B cell (primary cell): ENCODE measurements around the gene RFWD3. TPM values are rescaled to one million over a fixed set of nuclear protein-coding genes. Genes with fewer than 3 reads are reported as not detected.

Experiments used
- ATAC-seq: fragments of 200-7000 bp; cut with Tn5 transposase; one replicate; pipeline ENCODE4 v1.10.0; 2021; ENCODE audit warnings: low read depth, mild to moderate bottlenecking, moderate number of reproducible peaks, moderate library complexity
- CTCF ChIA-PET: fragments of 350-600 bp; sonication (Branson Sonifier 250); formaldehyde crosslinking; loops from one replicate; lab custom pipeline; 2021; ENCODE audit warnings: antibody characterized with exemption, inconsistent platforms; lab: Charles Lee
- POLR2A ChIA-PET: fragments of 350-600 bp; sonication (Branson Sonifier 250); formaldehyde crosslinking; loops from one replicate; lab custom pipeline; 2021; ENCODE audit warnings: antibody characterized with exemption; lab: Charles Lee
- DNase-seq: peaks from one replicate; pipeline ENCODE4 v3.0.0; 2013
- H2AFZ ChIP-seq: 2 replicates; pipeline ENCODE4 v1.6.1; 2012; ENCODE audit warnings: mild to moderate bottlenecking, low read depth, low read length; ENCODE audit not compliant: insufficient read depth, poor library complexity, severe bottlenecking
- H3K27ac ChIP-seq, 2 donors: 1 replicate in 1 of 2; 2 replicates in 1 of 2; pipeline ENCODE4 v1.5.1; 2012 to 2013; ENCODE audit warnings: low read length in 2 of 2, mild to moderate bottlenecking in 2 of 2, moderate library complexity in 1 of 2
- H3K27me3 ChIP-seq, 4 experiments: fragments of 200-600 bp in 1 of 4; sonication (generic) in 1 of 4; replicated peaks in 1 of 4; 1 replicate in 2 of 4; 2 replicates in 2 of 4; pipeline versions ENCODE4 v1.6.1 to v1.7.0; 2013 to 2016; ENCODE audit warnings: low read length in 3 of 4, mild to moderate bottlenecking in 2 of 4, mixed read lengths in 1 of 4, moderate library complexity in 1 of 4; ENCODE audit not compliant: insufficient read depth in 4 of 4, control insufficient read depth in 3 of 4; ENCODE audit errors: control extremely low read depth in 1 of 4
- H3K36me3 ChIP-seq, 2 experiments: replicated peaks in 1 of 2; 1 replicate in 1 of 2; 2 replicates in 1 of 2; pipeline versions ENCODE4 v1.6.1 to v1.7.1; 2013; ENCODE audit warnings: low read length in 1 of 2; ENCODE audit not compliant: insufficient read depth in 2 of 2, control insufficient read depth in 1 of 2; ENCODE audit errors: control extremely low read depth in 1 of 2, extremely low read depth in 1 of 2
- H3K4me1 ChIP-seq, 2 donors: fragments of 200-600 bp in 1 of 2; sonication (generic) in 1 of 2; 1 replicate in 1 of 2; 2 replicates in 1 of 2; pipeline versions ENCODE4 v1.5.1 to v1.6.1; 2013 to 2017; ENCODE audit warnings: low read length in 2 of 2; ENCODE audit not compliant: control insufficient read depth in 2 of 2, insufficient read depth in 2 of 2
- H3K4me2 ChIP-seq: replicated peaks from 2 replicates; pipeline ENCODE3; 2012; ENCODE audit warnings: mild to moderate bottlenecking, low read depth, low read length; ENCODE audit not compliant: poor library complexity, severe bottlenecking
- H3K4me3 ChIP-seq, 5 experiments: fragments of 200-600 bp in 1 of 5; sonication (generic) in 1 of 5; 1 replicate in 3 of 5; 2 replicates in 2 of 5; pipeline versions ENCODE4 v1.5.1 to v1.7.0; 2011 to 2016; ENCODE audit warnings: low read length in 4 of 5, mild to moderate bottlenecking in 4 of 5, low read depth in 2 of 5, control low read depth in 1 of 5, moderate library complexity in 1 of 5; ENCODE audit not compliant: insufficient read depth in 1 of 5; ENCODE audit errors: control extremely low read depth in 1 of 5, extremely low read depth in 1 of 5
- H3K79me2 ChIP-seq: fragments of 200-600 bp; sonication (generic); one replicate; pipeline ENCODE4 v1.6.0; 2016; ENCODE audit warnings: low read length; ENCODE audit not compliant: control insufficient read depth, insufficient read depth
- H3K9ac ChIP-seq: fragments of 200-600 bp; sonication (generic); 2 replicates; pipeline ENCODE4 v1.6.1; 2017; ENCODE audit warnings: mild to moderate bottlenecking, low read length, moderate library complexity
- H3K9me3 ChIP-seq, 3 donors: one replicate each; pipeline versions ENCODE4 v1.6.1 to v1.7.1; 2013; ENCODE audit warnings: low read length in 2 of 3; ENCODE audit not compliant: control insufficient read depth in 2 of 3, insufficient read depth in 1 of 3; ENCODE audit errors: control extremely low read depth in 1 of 3
- H4K20me1 ChIP-seq: 2 replicates; pipeline ENCODE4 v1.6.0; 2012; ENCODE audit warnings: mild to moderate bottlenecking, low read length; ENCODE audit not compliant: insufficient read depth, control insufficient read depth, poor library complexity, severe bottlenecking
- H3K27ac Mint-ChIP-seq: one replicate; pipeline ENCODE4 v1.8.0; 2021; ENCODE audit warnings: mixed read lengths
- H3K27me3 Mint-ChIP-seq: one replicate; pipeline ENCODE4 v1.8.0; 2021; ENCODE audit warnings: mixed read lengths
- H3K4me1 Mint-ChIP-seq: one replicate; pipeline ENCODE4 v1.8.0; 2021; ENCODE audit warnings: mixed read lengths
- H3K4me3 Mint-ChIP-seq: one replicate; pipeline ENCODE4 v1.8.0; 2021; ENCODE audit warnings: mixed read lengths
- H3K9me3 Mint-ChIP-seq: one replicate; pipeline ENCODE4 v1.8.0; 2022; ENCODE audit warnings: mixed read lengths; ENCODE audit not compliant: insufficient read depth
- EZH2 ChIP-seq: IDR thresholded peaks from 2 replicates; pipeline ENCODE4 v1.6.1; 2012; ENCODE audit warnings: borderline replicate concordance, low read depth, mild to moderate bottlenecking, moderate library complexity, low read length; ENCODE audit not compliant: insufficient read depth, poor library complexity, severe bottlenecking
- WGBS: methylation state at CpG from one replicate; pipeline ENCODE4 v1.1.5; 2013; ENCODE audit warnings: missing lambda C conversion rate; ENCODE audit not compliant: insufficient coverage; 5-methylcytosine and 5-hydroxymethylcytosine counted together
- intact Hi-C: fragments of 100-400 bp; cut with micrococcal nuclease; formaldehyde crosslinking; loops from one replicate; pipeline ENCODE4 v1.10.0; 2022
- polyA minus RNA-seq: library from RNA; depleted of rRNA, polyadenylated mRNA; stranded (reverse); fragments of >200 nt; gene quantifications from 2 replicates; pipeline ENCODE4 v1.2.3, GENCODE V29; 2012
- polyA plus RNA-seq: library from polyadenylated mRNA; depleted of rRNA; stranded (reverse); fragments of >200 nt; gene quantifications from 2 replicates; pipeline ENCODE4 v1.2.3, GENCODE V29; 2012
- total RNA-seq, 2 donors: library from RNA; stranded (reverse); fragments of 120-200 nt in 1 of 2; gene quantifications; 1 replicate in 1 of 2; 2 replicates in 1 of 2; pipeline versions ENCODE4 v1.2.3 to v1.2.4, GENCODE V29; 2013 to 2022
- TF ChIP-seq, protein P1 (sequence below): fragments of 200-600 bp; IDR thresholded peaks from one replicate; pipeline ENCODE4 v1.8.0; 2022; ENCODE audit warnings: antibody characterized with exemption, mild to moderate bottlenecking

RFWD3 gene
- 63.3 and 65.0 TPM in 2 replicates for total RNA-seq
- total RNA-seq (2013): 24.6 TPM
- 18.5 and 19.7 TPM in 2 replicates for polyA plus RNA-seq
- 17.0 and 27.3 TPM in 2 replicates for polyA minus RNA-seq

- H3K9ac ChIP-seq: peak within 1 kb of the TSS; percentile 88
- peak within 1 kb of the TSS; percentile 80 to 99 (median 81) for H3K4me3 ChIP-seq
- H3K4me1 ChIP-seq: peaks cover 10 to 14% of the 10 kb centered on the region in 2 donors
- WGBS: under 1% methylated on average over 58 of the region's 63 CpGs
- no peak for TF ChIP-seq EZH2
- TF ChIP-seq, protein P1, sequence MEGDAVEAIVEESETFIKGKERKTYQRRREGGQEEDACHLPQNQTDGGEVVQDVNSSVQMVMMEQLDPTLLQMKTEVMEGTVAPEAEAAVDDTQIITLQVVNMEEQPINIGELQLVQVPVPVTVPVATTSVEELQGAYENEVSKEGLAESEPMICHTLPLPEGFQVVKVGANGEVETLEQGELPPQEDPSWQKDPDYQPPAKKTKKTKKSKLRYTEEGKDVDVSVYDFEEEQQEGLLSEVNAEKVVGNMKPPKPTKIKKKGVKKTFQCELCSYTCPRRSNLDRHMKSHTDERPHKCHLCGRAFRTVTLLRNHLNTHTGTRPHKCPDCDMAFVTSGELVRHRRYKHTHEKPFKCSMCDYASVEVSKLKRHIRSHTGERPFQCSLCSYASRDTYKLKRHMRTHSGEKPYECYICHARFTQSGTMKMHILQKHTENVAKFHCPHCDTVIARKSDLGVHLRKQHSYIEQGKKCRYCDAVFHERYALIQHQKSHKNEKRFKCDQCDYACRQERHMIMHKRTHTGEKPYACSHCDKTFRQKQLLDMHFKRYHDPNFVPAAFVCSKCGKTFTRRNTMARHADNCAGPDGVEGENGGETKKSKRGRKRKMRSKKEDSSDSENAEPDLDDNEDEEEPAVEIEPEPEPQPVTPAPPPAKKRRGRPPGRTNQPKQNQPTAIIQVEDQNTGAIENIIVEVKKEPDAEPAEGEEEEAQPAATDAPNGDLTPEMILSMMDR: no peak
- Mint-ChIP-seq H3K9me3 (no peaks in the 10 kb centered on the region), H3K4me1 (peaks cover 38% of the 10 kb centered on the region), H3K27ac (peak within 1 kb of the TSS; percentile 92), H3K27me3 (no peaks in the 10 kb centered on the region), H3K4me3 (peak within 1 kb of the TSS; percentile 93)
- ATAC-seq: peak; percentile 100
- H3K36me3 ChIP-seq: peaks cover 6 to 32% of the 10 kb centered on the region in 2 experiments
- intact Hi-C loops: loop anchor here (1.0 to 10.0 kb wide), 6 partner anchors 16 to 981 kb away; partner anchors contain the start of genes CFDP1, KARS1, MLKL and TERF2IP
- H3K79me2 ChIP-seq: peaks cover 50% of the 10 kb centered on the region
- no peaks in the 10 kb centered on the region for H3K9me3 ChIP-seq
- H3K27ac ChIP-seq: peak within 1 kb of the TSS; percentile 64 to 89
- ChIA-PET CTCF (interaction anchor here (0.7 to 2.1 kb wide), 10 partner anchors 15 to 369 kb away, joined by 3 to 8 read pairs (median 4); partner anchors contain the start of genes GLG1, MLKL and WDR59), POLR2A (interaction anchor here (0.6 to 1.3 kb wide), 9 partner anchors 28 to 981 kb away, joined by 3 to 7 read pairs (median 4); partner anchors contain the start of genes GLG1 and MLKL)
- H3K27me3 ChIP-seq: no peaks in the 10 kb centered on the region
- peak; percentile 98 for DNase-seq
- H4K20me1 ChIP-seq: peaks cover 39% of the 10 kb centered on the region
- peak within 1 kb of the TSS; percentile 89 for H3K4me2 ChIP-seq
- peak within 1 kb of the TSS; percentile 98 for H2AFZ ChIP-seq
Observed at GRCh38 chr16:74666425-74667254, at the start of gene RFWD3. TSS of gene RFWD3 (minus strand) at chr16:74666877. CDS start at chr16:74661449, 5,428 bp downstream.

GRCh38 chr16:74716355-74716754, 49.7 kb upstream of the RFWD3 start:
- Mint-ChIP-seq H3K9me3 (no peaks in the 10 kb centered on the region), H3K27ac (no peak overlapping the region), H3K27me3 (no peaks in the 10 kb centered on the region), H3K4me3 (no peak overlapping the region), H3K4me1 (peaks cover 4% of the 10 kb centered on the region)
- H3K9me3 ChIP-seq: no peaks in the 10 kb centered on the region
- H3K4me3 ChIP-seq: no peak overlapping the region
- H3K36me3 ChIP-seq: no peaks in the 10 kb centered on the region
- ChIA-PET POLR2A (interaction anchor here (0.6 kb wide), 1 partner anchor 217 kb away, joined by 5 read pairs; no protein-coding TSS in a partner anchor), CTCF (no interaction called here)
- no peak overlapping the region for H2AFZ ChIP-seq
- TF ChIP-seq, protein P1: no peak
- no peak for TF ChIP-seq EZH2
- no peak overlapping the region for H3K27ac ChIP-seq
- ATAC-seq (no peak), DNase-seq (no peak)
- WGBS: 93% methylated on average over 14 of the region's 15 CpGs
- intact Hi-C loops: no loop called here
- H3K4me1 ChIP-seq: no peaks in the 10 kb centered on the region
- H3K9ac ChIP-seq: no peak overlapping the region
- H3K4me2 ChIP-seq: no peak overlapping the region
- no peaks in the 10 kb centered on the region for H3K79me2 ChIP-seq
- no peaks in the 10 kb centered on the region for H4K20me1 ChIP-seq
- H3K27me3 ChIP-seq: no peaks in the 10 kb centered on the region
